Aorta (tissue), 5 donors: ENCODE data around the gene EOLA1. TPM values are rescaled to one million over a fixed set of nuclear protein-coding genes. Genes with fewer than 3 reads are reported as not detected.

Source experiments
- ATAC-seq: fragments of 200-7000 bp; cut with Tn5 transposase; one replicate; pipeline ENCODE4 v1.9.1; 2022; ENCODE audit warnings: moderate library complexity; ENCODE audit not compliant: low FRiP score
- DNase-seq, 2 donors: peaks; one replicate each; pipeline ENCODE4 v3.0.0-alpha.2; 2020
- H3K27ac ChIP-seq, 2 donors: one replicate each; pipeline ENCODE4 v1.5.1; 2013; ENCODE audit warnings: low read length in 2 of 2, mild to moderate bottlenecking in 2 of 2, moderate library complexity in 2 of 2, control low read depth in 1 of 2, inconsistent platforms in 1 of 2, low read depth in 1 of 2
- H3K27me3 ChIP-seq, 2 donors: one replicate each; pipeline ENCODE4 v1.6.1; 2013; ENCODE audit warnings: control low read depth in 1 of 2, low read length in 1 of 2, mild to moderate bottlenecking in 1 of 2, moderate library complexity in 1 of 2; ENCODE audit not compliant: insufficient read depth in 2 of 2, control insufficient read depth in 1 of 2
- H3K36me3 ChIP-seq, 2 donors: one replicate each; pipeline ENCODE4 v1.6.1; 2013; ENCODE audit warnings: control low read depth in 1 of 2, low read length in 1 of 2, mild to moderate bottlenecking in 1 of 2; ENCODE audit not compliant: insufficient read depth in 2 of 2, control insufficient read depth in 1 of 2
- H3K4me1 ChIP-seq, 2 donors: one replicate each; pipeline ENCODE4 v1.6.1; 2013; ENCODE audit warnings: low read length in 2 of 2, control low read depth in 1 of 2, mild to moderate bottlenecking in 1 of 2, moderate library complexity in 1 of 2; ENCODE audit not compliant: insufficient read depth in 2 of 2, control insufficient read depth in 1 of 2
- H3K4me3 ChIP-seq, 2 donors: one replicate each; pipeline ENCODE4 v1.5.1; 2013; ENCODE audit warnings: low read length in 2 of 2, control low read depth in 1 of 2, mild to moderate bottlenecking in 1 of 2
- H3K9me3 ChIP-seq: one replicate; pipeline ENCODE4 v1.6.1; 2013; ENCODE audit warnings: mild to moderate bottlenecking, low read length; ENCODE audit not compliant: control insufficient read depth
- WGBS, 2 donors: extraction: QIAGEN DNeasy Blood & Tissue Kit; methylation state at CpG; one replicate each; pipeline ENCODE4 v1.1.7; 2013; 5-methylcytosine and 5-hydroxymethylcytosine counted together
- intact Hi-C, 2 donors: fragments of 100-400 bp; cut with DNase I; formaldehyde crosslinking; loops; one replicate each; pipeline versions ENCODE4 v1.14.2 to v1.15.0; 2022
- polyA plus RNA-seq, 2 donors: library from polyadenylated mRNA; stranded (reverse); fragments of 200-250 nt; gene quantifications; one replicate each; pipeline ENCODE4 v1.2.3, GENCODE V29; 2013
- total RNA-seq, 2 donors: library from RNA; stranded (reverse); fragmentation: NEBNext Ultra II Directional; extraction: Animal tissue kit (Norgen Biotek cat#: 25700); gene quantifications; one replicate each; pipeline ENCODE4 v1.2.1, GENCODE V29; 2021
- donor health status: healthy with polysubstance abuse.
- donor health status: Bipolar disorder and iron deficiency.
- donor health status: DM: no; HTN: no; CAD: no.
- donor health status: DM: no; HTN: no; CAD: no.
- donor health status: DM: yes; HTN: yes; CAD: no.

EOLA1 gene
- total and polyA plus RNA-seq, 4 donors: 16.4 to 25.1 (median 19.8) TPM

- H3K36me3 ChIP-seq: no peaks in the 10 kb centered on the region
- ATAC-seq (no peak), DNase-seq (no peak)
- no peak overlapping the region for H3K4me3 ChIP-seq
- H3K4me1 ChIP-seq: no peaks in the 10 kb centered on the region
- 70 to 74% methylated on average over 1 of the region's 1 CpG for WGBS, 2 donors
- H3K27ac ChIP-seq: no peak overlapping the region
- H3K27me3 ChIP-seq: no peaks in the 10 kb centered on the region
- H3K9me3 ChIP-seq: no peaks in the 10 kb centered on the region
- intact Hi-C loops: no loop called here
These were observed 32.3 kb upstream of the EOLA1 start for GRCh38 chrX:149508467-149508866.

- H3K4me3 ChIP-seq: no peak overlapping the region
- WGBS, 2 donors: 7 to 18% methylated on average over 4 of the region's 4 CpGs
- H3K36me3 ChIP-seq: no peaks in the 10 kb centered on the region
- H3K27ac ChIP-seq: no peak overlapping the region
- H3K9me3 ChIP-seq: no peaks in the 10 kb centered on the region
- DNase-seq (no peak), ATAC-seq (no peak)
- intact Hi-C loops: no loop called here
- no peaks in the 10 kb centered on the region for H3K27me3 ChIP-seq
- no peaks in the 10 kb centered on the region for H3K4me1 ChIP-seq
These were observed 30.4 kb upstream of the EOLA1 start for GRCh38 chrX:149510386-149510785.

GRCh38 chrX:149511081-149511480, 29.7 kb upstream of the EOLA1 start:
- WGBS, 2 donors: 83 to 90% methylated on average over 5 of the region's 5 CpGs
- no peak for ATAC-seq

DNA sequence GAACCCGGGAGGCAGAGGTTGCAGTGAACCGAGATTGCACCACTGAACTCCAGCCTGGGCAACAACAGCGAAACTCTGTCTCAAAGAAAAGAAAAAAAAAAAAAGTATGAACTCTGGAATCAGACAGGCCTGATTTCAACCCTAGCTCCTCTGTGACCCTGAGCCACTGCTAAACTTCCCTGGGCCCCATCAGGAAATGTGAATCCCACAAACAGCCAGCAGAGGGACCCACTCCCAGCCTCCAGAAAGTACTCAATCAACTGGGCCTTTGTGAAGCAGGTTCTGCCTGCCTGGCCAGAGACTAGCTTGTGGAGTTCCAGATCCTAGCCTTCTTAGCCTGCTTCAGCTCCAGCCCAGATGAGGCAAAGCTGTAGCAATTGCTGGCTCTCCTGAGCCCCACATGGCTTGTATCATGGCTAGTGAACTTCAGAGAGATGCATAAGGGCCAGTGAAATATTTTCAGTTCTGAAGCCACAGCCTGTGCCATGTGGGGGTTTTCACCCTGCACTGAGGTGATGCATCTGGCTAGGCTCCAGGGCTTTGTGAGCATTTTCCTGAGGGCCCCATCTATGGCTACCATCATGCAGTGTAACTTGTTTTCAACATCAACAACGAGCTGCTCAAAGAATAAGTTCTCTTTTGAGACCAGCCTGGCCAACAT, 28.5 kb upstream of the EOLA1 start:
- H3K4me3 ChIP-seq: no peak overlapping the region
- no peaks in the 10 kb centered on the region for H3K9me3 ChIP-seq
- intact Hi-C loops: no loop called here
- WGBS, 2 donors: 62 to 87% methylated on average over 4 of the region's 4 CpGs
- H3K27me3 ChIP-seq: no peaks in the 10 kb centered on the region
- H3K36me3 ChIP-seq: no peaks in the 10 kb centered on the region
- no peak overlapping the region for H3K27ac ChIP-seq
- peak; percentile 44 for ATAC-seq
- no peaks in the 10 kb centered on the region for H3K4me1 ChIP-seq
- peak in 1 of 2 donors; percentile 65 for DNase-seq

More at GRCh38 chrX:149511081-149511480, 29.7 kb upstream of the EOLA1 start:
- no peak for DNase-seq
- Histone ChIP-seq H3K36me3 (no peaks in the 10 kb centered on the region), H3K4me3 (no peak overlapping the region), H3K27ac (no peak overlapping the region), H3K9me3 (no peaks in the 10 kb centered on the region), H3K27me3 (no peaks in the 10 kb centered on the region), H3K4me1 (no peaks in the 10 kb centered on the region)
- intact Hi-C loops: no loop called here

DNA sequence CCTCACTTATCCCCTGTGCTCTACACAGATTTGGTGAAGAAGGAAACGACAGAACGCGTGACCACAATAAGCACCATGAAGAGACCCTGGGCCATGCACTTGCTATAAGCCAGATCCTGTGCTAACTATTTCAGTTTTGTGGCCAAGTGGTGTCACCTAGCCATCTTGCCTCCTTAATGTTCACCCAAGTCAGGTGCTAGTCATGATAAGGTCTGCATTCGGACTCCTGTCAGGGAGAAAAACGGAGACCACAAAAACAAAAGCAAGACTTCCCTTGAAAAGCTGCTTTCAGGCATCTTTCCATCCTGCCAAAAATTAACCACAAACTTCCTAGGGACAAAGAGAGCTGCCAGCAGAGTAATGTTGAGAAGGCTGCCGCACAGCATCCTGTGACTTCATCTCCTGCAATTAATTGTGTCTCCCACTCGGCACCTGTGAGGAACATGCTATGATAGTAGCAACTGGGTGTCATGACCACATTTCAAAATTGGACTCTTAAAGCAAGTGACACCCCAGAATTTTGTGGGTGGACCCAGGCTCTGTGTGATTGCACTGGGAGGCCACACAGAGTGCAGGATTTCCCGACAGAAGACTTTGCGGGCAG, 26.9 kb upstream of the EOLA1 start:
- Histone ChIP-seq H3K4me1 (no peaks in the 10 kb centered on the region), H3K27ac (no peak overlapping the region), H3K4me3 (no peak overlapping the region), H3K27me3 (no peaks in the 10 kb centered on the region), H3K9me3 (no peaks in the 10 kb centered on the region), H3K36me3 (no peaks in the 10 kb centered on the region)
- intact Hi-C loops: no loop called here
- DNase-seq (no peak), ATAC-seq (no peak)
- 82% methylated on average over 9 of the region's 9 CpGs for WGBS, 2 donors

GRCh38 chrX:149515954-149516602, 24.7 kb upstream of the EOLA1 start:
- Histone ChIP-seq H3K27ac (no peak overlapping the region), H3K36me3 (no peaks in the 10 kb centered on the region), H3K4me3 (no peak overlapping the region), H3K9me3 (no peaks in the 10 kb centered on the region), H3K27me3 (no peaks in the 10 kb centered on the region), H3K4me1 (no peaks in the 10 kb centered on the region)
- intact Hi-C loops: no loop called here
- no peak for ATAC-seq
- DNase-seq: no peak
- WGBS, 2 donors: 55 to 68% methylated on average over 4 of the region's 4 CpGs

- H3K36me3 ChIP-seq: no peaks in the 10 kb centered on the region
- intact Hi-C loops: no loop called here
- H3K27me3 ChIP-seq: no peaks in the 10 kb centered on the region
- 83 to 84% methylated on average over 2 of the region's 2 CpGs for WGBS, 2 donors
- no peak for ATAC-seq
- no peak for DNase-seq
- no peak overlapping the region for H3K27ac ChIP-seq
- no peak overlapping the region for H3K4me3 ChIP-seq
- no peaks in the 10 kb centered on the region for H3K9me3 ChIP-seq
- no peaks in the 10 kb centered on the region for H3K4me1 ChIP-seq
These were observed 24.2 kb upstream of the EOLA1 start for GRCh38 chrX:149516604-149517003.

DNA sequence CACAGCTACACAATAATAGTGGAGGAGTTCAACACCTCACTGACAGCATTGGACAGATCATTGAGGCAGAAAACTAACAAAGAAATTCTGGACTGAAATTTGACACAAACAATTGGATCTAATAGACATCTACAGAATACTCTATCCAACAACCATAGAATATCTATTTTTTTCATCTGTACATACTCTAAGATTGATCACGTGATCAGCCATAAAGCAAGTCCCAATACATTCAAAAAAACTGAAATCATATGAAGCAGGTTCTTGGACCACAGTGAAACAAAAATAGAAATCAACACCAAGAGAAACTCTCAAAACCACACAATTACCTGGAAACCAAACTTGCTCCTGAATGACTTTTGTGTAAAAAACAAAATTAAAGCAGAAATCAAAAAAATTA, 23.5 kb upstream of the EOLA1 start:
- H3K27me3 ChIP-seq: no peaks in the 10 kb centered on the region
- no peak for DNase-seq
- intact Hi-C loops: no loop called here
- H3K36me3 ChIP-seq: no peaks in the 10 kb centered on the region
- no peak overlapping the region for H3K27ac ChIP-seq
- no peaks in the 10 kb centered on the region for H3K4me1 ChIP-seq
- no peak for ATAC-seq
- WGBS, 2 donors: 74 to 96% methylated on average over 1 of the region's 1 CpG
- H3K4me3 ChIP-seq: no peak overlapping the region
- H3K9me3 ChIP-seq: no peaks in the 10 kb centered on the region

DNA sequence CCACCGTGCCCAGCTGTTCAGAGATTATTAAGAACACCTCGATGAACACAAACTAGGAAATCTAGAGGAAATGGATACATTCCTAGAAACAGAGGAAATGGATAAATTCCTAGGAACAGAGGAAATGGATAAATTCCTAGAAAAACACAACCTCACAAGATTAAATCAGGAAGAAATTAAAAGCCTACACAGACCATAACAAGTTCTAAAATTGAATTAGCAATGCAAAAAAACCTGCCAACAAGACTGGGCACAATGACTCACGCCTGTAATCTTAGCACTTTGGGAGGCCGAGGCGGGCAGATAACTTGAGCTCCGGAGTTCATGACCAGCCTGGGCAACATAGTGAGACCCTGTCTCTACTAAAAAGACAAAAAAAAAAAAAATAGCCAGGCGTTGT, 22.6 kb upstream of the EOLA1 start:
- Histone ChIP-seq H3K4me3 (no peak overlapping the region), H3K27me3 (no peaks in the 10 kb centered on the region), H3K36me3 (no peaks in the 10 kb centered on the region), H3K4me1 (no peaks in the 10 kb centered on the region), H3K27ac (no peak overlapping the region), H3K9me3 (no peaks in the 10 kb centered on the region)
- ATAC-seq (no peak), DNase-seq (no peak)
- WGBS, 2 donors: 54 to 65% methylated on average over 7 of the region's 7 CpGs
- intact Hi-C loops: no loop called here
